K562 (cell line): ENCODE results near the gene TMC5.

Experiments used
- PHTF2 ChIP-seq: fragments of 250-450 bp; sonication (Bioruptor Pico); IDR thresholded peaks from 2 replicates; pipeline ENCODE4 v1.5.0; 2021; ENCODE audit warnings: mild to moderate bottlenecking
- SETDB1 ChIP-seq: IDR thresholded peaks from one replicate; pipeline ENCODE4 v1.6.1; 2012; ENCODE audit warnings: low read length, control low read depth, inconsistent platforms
- ZNF384 ChIP-seq: IDR thresholded peaks from 2 replicates; pipeline ENCODE4 v1.6.1; 2012; ENCODE audit warnings: low read depth, low read length, improper control_type of control experiment
- TF ChIP-seq, protein P1 (sequence below), 3 experiments: IDR thresholded peaks in 2 of 3; conservative IDR thresholded peaks in 1 of 3; 2 replicates each; pipeline ENCODE4 v1.5.1; 2011 to 2012; ENCODE audit warnings: low read length in 3 of 3, mild to moderate bottlenecking in 3 of 3, control low read depth in 2 of 3, improper control_type of control experiment in 1 of 3, inconsistent platforms in 1 of 3, low read depth in 1 of 3, mixed read lengths in 1 of 3, moderate library complexity in 1 of 3; ENCODE audit not compliant: insufficient read depth in 2 of 3

DNA sequence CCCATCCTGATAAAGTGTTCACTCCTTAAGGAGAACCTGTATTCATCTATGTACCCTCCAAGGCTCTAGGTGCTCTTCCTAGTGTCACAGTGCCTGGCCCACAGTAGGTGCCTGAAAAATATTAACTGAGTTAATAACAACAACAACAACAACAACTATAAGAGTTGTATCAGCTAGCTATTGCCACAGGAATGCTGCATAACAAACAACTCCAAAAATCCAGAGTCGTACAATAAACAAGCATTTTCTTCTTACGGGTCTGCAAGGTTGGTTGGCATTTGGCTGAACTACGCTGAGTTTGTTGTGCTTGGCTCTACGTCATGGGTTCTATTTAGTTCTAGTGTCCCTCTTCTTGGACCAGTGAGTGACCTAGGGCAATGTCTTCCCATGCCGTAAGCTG, 29.2 kb downstream of the TMC5 start:
- TF ChIP-seq SETDB1, result no peak
- TF ChIP-seq ZNF384, result no peak
- TF ChIP-seq, protein P1, sequence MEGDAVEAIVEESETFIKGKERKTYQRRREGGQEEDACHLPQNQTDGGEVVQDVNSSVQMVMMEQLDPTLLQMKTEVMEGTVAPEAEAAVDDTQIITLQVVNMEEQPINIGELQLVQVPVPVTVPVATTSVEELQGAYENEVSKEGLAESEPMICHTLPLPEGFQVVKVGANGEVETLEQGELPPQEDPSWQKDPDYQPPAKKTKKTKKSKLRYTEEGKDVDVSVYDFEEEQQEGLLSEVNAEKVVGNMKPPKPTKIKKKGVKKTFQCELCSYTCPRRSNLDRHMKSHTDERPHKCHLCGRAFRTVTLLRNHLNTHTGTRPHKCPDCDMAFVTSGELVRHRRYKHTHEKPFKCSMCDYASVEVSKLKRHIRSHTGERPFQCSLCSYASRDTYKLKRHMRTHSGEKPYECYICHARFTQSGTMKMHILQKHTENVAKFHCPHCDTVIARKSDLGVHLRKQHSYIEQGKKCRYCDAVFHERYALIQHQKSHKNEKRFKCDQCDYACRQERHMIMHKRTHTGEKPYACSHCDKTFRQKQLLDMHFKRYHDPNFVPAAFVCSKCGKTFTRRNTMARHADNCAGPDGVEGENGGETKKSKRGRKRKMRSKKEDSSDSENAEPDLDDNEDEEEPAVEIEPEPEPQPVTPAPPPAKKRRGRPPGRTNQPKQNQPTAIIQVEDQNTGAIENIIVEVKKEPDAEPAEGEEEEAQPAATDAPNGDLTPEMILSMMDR (IDR thresholded peaks at IDR 0.05 in 2 of 3, conservative IDR thresholded peaks at IDR 0.05 in 1 of 3; ENCODE audit: insufficient read depth in 2 of 3, low read depth in 1 of 3, low read length in 3 of 3), result no peak
- no peak for TF ChIP-seq PHTF2 (CRISPR knock-in tag)
